D341Med (cell line): ENCODE data around the gene MYLIP.
"Not testable (repeated sequence)": the region's sequence is repeated elsewhere in the genome, so short reads cannot be mapped to it uniquely, and the experiment has no call there.

Source experiments
- DNase-seq: peaks from one replicate; pipeline ENCODE4 v3.0.0; 2012; ENCODE audit warnings: low spot score

MYLIP gene

DNA sequence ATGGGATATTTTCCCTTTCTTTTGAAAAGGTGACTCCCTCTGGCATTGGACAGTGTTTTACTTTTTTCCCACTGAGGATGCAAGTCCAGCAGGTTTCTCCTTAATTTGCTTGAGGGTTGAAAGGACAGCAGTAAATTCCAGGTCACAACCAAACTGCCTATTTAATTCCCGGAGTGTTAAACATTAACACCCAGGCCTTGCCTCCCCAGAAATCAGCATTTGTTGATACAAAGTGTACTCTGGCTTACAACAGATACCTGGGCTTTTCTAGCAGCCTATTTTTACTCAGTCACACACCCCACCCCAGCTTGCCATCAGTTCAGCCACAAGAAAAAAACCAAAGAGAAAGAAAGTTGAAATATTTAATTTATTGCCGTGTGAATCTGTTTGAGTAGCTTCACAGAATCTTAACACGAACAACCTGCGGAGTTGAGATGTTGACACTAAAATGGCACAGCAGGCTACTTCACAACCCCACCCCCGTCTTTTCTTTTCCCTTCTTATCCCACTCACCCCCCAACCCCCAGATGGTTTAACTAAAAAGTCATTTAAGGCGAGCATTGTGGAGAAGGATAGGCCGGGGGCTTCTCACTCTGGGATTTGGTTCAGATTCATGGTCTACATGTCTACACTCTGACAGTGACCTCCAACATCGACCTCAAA, 45.7 kb downstream of the MYLIP start:
- DNase-seq = no peak

DNA sequence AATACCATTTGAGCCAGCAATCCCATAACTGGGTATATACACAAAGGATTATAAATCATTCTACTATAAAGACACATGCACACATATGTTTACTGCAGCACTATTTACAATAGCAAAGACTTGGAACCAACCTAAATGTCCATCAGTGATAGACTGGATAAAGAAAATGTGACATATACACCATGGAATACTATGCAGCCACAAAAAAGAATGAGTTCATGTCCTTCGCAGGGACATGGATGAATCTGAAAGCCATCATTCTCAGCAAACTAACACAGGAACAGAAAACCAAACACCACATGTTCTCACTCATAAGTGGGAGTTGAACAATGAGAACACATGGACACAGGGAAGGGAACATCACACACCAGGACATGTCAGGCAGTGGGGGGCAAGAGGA, 47.7 kb downstream of the MYLIP start:
- not testable (repeated sequence) for DNase-seq

DNA sequence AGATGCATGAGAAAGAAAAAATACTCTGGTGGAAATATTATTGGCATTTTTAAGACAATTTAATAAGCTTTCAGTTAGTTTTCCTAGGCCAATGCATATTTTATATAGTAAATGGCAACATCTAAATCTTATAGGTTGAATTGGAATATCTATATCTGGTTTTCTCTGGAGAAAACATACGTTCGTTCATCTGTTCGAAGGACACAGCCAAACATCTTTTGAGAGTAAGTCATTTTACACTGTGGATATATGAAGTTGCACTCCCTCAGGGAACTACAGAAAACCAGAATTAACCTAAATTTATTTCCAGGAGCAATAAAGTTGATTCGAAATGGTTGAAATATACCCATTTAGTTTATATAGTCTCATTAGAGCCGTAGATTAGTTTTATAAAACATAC, 49.0 kb downstream of the MYLIP start:
- DNase-seq = no peak

DNA sequence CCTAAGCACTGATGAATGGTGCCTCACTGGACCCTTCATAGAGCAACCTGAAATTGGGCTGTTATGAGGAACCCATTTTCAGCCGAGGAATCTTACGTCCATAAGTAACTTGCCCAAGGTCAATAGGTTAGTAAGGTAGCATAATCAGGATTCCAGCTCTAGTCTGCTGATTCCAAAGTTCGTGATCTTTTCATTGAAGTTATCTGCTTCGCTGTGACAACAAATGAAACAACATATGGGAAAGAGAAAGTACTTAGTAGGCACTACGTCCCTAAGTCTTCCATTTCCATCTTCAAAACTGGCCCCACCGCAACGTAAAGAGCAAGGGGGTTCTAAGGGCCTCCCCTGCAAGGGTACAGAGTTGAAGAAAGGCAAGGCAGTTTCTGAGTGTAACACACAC, 49.5 kb downstream of the MYLIP start:
- DNase-seq = no peak

DNA sequence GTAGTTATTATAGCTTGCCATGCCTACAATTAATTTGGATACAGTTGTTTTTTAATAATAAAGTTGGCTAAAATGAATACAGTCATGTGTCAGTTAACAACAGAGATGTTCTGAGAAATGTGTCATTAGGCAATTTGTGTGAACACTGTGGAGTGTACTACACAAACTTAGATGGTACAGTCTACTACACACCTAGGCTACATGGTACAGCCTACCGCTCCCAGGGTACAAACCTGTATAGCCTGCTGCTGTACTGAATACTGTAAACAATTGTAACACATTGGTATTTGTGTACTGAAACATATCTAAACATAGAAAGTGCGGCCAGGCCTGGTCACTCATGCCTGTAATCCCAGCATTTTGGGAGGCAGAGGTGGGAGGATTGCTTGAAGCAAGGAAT, 50.2 kb downstream of the MYLIP start:
- no peak for DNase-seq

DNA sequence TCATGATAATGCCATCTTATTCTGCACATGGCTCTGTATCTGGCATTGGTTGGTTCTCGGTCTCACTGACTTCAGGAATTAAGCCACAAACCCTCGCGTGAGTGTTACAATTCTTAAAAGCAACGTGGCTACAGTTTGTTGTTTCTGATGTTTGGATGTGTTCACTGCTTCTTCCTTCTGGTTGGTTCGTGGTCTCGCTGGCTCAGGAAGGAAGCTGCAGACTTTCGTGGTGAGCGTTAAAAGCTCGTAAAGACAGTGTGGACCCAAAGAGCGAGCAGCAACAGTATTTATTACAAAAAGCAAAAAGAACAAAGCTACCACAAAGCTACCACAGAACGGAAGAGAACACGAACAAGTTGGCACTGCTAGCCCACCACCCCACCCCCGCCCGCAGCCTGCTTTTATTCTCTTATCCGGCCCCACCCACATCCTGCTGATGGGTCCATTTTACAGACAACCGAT, 51.1 kb downstream of the MYLIP start:
- no peak for DNase-seq

DNA sequence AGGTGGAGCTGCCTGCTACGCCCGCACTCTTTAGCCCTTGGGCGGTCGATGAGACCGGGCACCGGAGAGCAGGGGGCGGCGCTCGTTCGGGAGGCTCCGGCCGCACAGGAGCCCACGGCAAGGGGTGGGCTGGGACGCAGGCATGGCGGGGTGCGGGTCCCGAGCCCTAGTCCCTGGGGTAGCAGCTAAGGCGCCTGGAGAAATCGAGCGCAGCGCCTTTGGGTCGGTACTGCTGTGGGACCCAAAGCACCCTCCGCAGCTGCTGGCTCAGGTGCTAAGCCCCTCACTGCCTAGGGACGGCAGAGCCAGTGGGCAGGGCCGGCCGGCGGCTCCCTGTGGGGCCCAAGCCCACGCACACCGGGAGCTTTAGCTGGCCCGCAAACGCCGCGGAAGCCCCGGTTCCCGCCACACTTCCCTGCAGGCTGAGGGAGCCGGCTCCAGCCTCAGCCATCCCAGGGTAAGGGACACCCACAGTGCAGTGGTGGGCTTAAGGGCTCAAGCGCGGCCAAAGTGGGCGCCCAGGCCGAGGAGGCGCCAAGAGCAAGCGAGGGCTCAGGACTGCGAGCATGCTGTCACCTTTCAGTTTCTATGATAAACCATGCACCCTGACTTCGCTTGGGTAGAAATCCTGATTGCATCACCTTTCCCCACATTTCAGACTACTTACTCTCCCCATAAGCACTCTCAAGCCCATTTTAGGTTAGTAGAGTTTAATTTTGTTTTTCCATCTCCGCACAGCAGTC, 52.0 kb downstream of the MYLIP start:
- DNase-seq = no peak

DNA sequence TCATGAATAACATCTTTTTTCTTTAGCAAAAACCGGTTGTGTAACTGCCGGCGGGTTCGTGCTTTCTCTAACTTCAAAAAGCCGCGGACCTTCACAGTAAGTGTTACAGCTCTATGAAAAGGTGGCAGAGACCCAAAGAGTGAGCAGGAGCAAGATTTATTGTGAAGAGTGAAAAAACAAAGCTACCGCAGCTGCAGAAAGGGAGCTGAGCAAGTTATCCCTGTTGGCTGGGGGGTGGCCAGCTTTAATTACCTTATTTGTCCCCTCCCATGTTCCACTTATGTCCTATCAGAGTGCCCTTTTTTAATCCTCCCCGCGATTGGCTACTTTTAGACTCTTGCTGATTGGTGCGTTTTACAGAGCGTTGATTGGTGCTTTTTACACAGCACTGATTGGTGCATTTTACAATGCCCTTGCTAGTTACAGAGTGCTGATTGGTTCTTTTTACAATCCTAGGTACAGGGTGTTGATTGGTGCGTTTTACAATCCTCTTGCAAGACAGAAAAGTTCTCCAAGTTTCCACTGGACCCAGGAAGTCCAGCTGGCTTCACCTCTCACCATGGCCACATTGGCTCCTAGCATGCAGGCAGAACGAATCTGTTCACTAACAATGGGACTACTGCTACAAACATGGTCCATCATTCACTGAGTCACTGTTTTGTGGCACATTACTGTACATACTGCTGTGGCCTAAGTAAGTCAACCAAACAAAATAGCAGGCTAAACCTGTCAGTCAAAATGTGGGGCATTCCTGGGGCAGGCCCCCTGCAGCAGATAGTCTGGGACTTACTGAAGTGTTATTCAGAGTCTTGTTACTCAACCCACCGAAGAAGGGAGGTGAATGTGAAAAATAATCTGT, 52.8 kb downstream of the MYLIP start:
- DNase-seq = no peak

DNA sequence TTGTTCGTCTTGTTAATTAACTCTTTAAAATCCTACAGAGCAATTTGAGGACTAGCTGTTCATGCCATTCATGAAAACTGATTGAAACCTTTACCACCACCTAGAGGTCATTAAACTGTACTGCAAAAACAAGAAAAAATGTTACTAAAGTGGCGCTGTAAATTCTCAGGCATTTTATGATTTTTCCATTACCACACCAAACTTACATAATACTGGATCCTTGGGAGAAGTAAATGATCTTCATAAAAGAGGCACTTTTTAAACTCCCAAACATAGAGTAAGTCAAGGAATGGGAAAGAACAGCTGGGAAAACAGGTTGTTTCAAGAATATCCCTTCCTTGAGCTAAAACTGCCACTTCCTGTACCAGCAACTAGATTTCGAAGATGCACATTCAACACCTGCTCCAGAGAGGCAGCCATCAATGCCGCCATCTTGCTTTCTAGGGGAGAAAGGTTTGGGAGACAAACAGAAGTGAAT, 54.3 kb downstream of the MYLIP start:
- DNase-seq = peak; percentile 45

DNA sequence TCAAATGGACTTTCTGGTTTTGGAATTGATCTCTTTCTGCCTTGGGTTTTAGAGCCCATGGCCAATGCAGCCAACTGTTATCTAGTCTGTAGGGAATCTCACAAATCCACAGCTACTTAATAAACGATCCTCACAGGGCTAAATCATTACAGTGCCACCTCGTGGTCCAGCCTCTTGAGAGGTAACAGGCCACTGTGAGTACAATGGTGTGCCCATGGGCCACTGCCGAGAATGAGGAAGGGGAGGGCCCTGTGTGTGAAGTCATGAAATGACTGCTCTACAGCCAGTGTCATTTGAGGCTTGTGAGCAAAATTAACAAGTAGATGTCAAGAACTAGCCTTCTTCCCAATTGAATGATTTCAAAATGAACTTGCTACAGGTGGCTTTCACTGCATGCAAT, 55.2 kb downstream of the MYLIP start:
- DNase-seq = peak; percentile 60

DNA sequence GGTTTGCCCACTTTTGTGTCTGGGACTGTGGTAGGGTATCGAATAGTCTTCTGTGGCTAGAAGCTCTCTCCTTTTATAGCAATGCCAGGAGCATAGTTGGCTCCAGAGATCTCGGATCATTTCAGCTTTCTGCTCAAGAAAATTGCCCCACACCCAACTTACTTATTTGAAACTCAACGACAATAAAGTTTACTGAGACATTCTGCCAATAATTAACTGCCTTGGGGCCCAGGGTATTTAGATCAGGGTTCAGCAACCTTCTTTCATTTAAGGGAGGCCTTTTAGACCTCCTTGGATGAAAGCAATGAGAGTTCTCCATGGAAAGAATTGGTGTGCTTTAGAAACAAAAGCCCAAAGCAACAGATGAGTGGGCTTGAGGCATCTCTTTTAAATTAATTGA, 55.7 kb downstream of the MYLIP start:
- DNase-seq = no peak

DNA sequence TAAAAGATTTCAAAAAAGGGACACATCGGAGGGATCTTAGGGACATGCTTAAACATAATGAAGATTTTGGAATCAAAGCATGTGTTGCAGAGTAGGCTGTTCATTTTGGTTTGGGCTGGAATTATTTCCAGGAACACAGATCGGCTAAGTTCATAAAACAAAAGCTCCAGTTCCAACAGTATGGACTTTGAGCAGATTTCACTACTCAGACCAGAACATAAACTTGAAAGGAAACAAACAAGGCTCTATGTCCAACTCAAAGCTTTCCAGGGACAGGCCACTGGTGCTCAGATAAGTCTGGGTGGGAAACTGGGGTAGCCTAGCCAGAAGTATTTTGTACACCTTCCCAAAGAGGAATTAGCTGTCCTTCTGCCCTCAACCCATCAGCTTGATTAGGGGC, 58.3 kb downstream of the MYLIP start:
- DNase-seq = no peak

DNA sequence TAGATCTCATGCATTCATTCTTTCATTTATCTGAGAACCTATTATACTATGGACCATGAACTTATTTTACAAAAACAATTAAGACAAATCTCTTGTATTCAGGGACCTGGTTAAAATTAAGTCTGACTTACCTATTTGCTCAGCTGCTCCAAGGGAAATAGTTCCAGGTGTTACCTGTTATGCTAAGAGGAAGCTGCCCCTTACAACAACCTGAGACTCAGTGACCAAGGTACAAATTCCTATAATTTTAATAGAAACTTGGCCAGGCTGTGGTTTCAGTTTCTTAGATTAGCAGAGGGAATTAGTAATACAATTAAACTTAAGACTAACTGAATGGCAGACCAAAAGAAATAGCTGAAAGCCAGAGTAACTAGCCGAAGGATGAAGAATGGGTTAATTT, 61.3 kb downstream of the MYLIP start:
- DNase-seq = no peak

DNA sequence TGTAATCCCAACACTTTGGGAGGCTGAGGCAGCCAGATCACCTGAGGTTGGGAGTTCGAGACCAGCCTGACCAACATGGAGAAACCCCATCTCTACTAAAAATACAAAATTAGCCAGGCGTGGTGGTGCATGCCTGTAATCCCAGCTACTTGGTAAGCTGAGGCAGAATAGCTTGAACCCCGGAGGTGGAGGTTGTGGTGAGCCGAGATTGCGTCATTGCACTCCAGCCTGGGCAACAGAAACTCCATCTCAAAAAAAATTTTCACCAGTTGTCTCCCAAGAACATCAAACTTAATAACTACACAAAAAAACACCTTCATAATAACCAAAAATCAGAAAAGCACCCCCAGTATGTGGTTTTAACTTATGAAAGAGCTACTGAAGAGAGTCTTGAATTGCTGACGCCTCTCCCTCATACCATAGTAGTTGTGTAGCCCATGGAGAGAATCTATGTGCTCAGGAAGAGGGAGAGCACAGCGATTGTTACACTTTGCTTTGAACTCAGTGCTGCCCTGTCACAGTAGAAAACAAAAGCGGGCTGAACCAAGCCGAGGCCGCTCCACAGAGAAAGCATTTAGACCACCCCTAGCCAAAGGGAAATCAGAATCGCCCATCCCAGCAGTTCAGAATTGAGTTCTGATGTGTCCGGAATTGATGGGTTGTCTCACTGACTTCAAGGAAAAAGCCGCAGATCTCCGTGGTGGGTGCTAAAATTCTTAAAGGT, 67.5 kb downstream of the MYLIP start:
- DNase-seq = no peak

DNA sequence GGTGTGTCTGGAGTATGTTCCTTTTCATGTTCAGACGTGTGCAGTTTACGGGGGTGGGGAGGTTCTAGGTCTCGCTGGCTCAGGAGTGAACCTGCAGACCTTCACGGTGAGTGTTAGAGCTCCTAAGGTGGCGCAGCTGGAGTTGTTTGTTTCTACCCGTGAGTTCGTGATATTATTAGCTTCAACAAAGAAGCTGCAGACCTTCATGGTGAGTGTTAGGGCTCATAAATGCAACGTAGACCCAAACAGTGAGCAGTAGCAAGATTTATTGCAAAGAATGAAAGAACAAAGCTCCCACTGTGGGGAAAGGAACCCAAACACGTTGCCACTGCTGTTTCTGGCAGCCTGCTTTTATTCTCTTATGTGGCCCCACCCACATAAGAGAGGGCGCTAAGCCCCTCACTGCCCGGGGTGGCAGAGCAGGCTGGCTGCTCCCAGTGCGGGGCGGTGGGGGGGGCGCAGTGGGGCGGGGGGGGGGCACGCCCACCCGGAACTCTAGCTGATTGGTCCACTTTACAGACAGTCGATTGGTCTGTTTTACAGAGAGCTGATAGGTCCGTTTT, 68.2 kb downstream of the MYLIP start:
- DNase-seq = no peak
